ENCODE results near the gene SPOCK1.

- TF ChIP-seq, protein P1, sequence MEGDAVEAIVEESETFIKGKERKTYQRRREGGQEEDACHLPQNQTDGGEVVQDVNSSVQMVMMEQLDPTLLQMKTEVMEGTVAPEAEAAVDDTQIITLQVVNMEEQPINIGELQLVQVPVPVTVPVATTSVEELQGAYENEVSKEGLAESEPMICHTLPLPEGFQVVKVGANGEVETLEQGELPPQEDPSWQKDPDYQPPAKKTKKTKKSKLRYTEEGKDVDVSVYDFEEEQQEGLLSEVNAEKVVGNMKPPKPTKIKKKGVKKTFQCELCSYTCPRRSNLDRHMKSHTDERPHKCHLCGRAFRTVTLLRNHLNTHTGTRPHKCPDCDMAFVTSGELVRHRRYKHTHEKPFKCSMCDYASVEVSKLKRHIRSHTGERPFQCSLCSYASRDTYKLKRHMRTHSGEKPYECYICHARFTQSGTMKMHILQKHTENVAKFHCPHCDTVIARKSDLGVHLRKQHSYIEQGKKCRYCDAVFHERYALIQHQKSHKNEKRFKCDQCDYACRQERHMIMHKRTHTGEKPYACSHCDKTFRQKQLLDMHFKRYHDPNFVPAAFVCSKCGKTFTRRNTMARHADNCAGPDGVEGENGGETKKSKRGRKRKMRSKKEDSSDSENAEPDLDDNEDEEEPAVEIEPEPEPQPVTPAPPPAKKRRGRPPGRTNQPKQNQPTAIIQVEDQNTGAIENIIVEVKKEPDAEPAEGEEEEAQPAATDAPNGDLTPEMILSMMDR (conservative IDR thresholded peaks at IDR 0.05; ENCODE audit: low read depth in 2 of 2): no peak
- TF ChIP-seq EZH2 (IDR thresholded peaks at IDR 0.05; ENCODE audit: low read depth, unreplicated experiment) (no peak), ETS1 (IDR thresholded peaks at IDR 0.05) (no peak), POLR2AphosphoS5 (IDR thresholded peaks at IDR 0.05; ENCODE audit: low read depth) (no peak), REST (IDR thresholded peaks at IDR 0.05; ENCODE audit: unreplicated experiment) (no peak), EZH2phosphoT487 (IDR thresholded peaks at IDR 0.05; ENCODE audit: unreplicated experiment) (no peak), ZNF331 (CRISPR knock-in tag; IDR thresholded peaks at IDR 0.05; ENCODE audit: low read depth) (no peak), JUNB (IDR thresholded peaks at IDR 0.05; ENCODE audit: unreplicated experiment) (no peak), NANOG (IDR thresholded peaks at IDR 0.05; ENCODE audit: borderline replicate concordance) (no peak), CREB1 (CRISPR knock-in tag; IDR thresholded peaks at IDR 0.05; ENCODE audit: low read depth) (no peak), STAT1 (IDR thresholded peaks at IDR 0.05; ENCODE audit: unreplicated experiment) (no peak)
Measured at GRCh38 chr5:137506296-137506695, 7.2 kb upstream of the SPOCK1 start.

All from GM23338 (cell line).